Nephron progenitor cell (in vitro differentiated cells): ENCODE results near the gene PLA2G2E.

ENCODE experiments used
- DNase-seq: peaks from one replicate; pipeline ENCODE4 v3.0.0; 2021
- H3K27ac Mint-ChIP-seq: 2 replicates; pipeline ENCODE4 v1.8.0; 2021; ENCODE audit warnings: mild to moderate bottlenecking, moderate library complexity, mixed read lengths
- H3K27me3 Mint-ChIP-seq: 2 replicates; pipeline ENCODE4 v1.8.0; 2021; ENCODE audit warnings: mild to moderate bottlenecking, low read depth, mixed read lengths; ENCODE audit not compliant: poor library complexity
- H3K36me3 Mint-ChIP-seq: 2 replicates; pipeline ENCODE4 v1.8.0; 2021; ENCODE audit warnings: low read depth, mixed read lengths
- H3K4me1 Mint-ChIP-seq: 2 replicates; pipeline ENCODE4 v1.8.0; 2021; ENCODE audit warnings: mixed read lengths
- H3K4me3 Mint-ChIP-seq: 2 replicates; pipeline ENCODE4 v1.8.0; 2021; ENCODE audit warnings: mild to moderate bottlenecking, moderate library complexity, mixed read lengths
- H3K9me3 Mint-ChIP-seq: 2 replicates; pipeline ENCODE4 v1.8.0; 2021; ENCODE audit warnings: mild to moderate bottlenecking, moderate library complexity, mixed read lengths
- CTCF ChIP-seq: fragments of 200-600 bp; sonication (generic); IDR thresholded peaks from 2 replicates; pipeline ENCODE4 v1.5.0; 2021; ENCODE audit warnings: antibody characterized with exemption

Gene PLA2G2E

GRCh38 chr1:19946971-19947370 is 23.6 kb upstream of the PLA2G2E start:
- Mint-ChIP-seq H3K9me3 (peaks cover 8% of the 10 kb centered on the region), H3K27me3 (peaks cover 10% of the 10 kb centered on the region), H3K4me3 (no peak overlapping the region), H3K36me3 (no peaks in the 10 kb centered on the region), H3K27ac (no peak overlapping the region), H3K4me1 (no peaks in the 10 kb centered on the region)
- no peak for DNase-seq
- TF ChIP-seq CTCF: no peak

GRCh38 chr1:19946331-19946751 is 22.9 kb upstream of the PLA2G2E start:
- Mint-ChIP-seq H3K4me3 (no peak overlapping the region), H3K36me3 (no peaks in the 10 kb centered on the region), H3K9me3 (peaks cover 8% of the 10 kb centered on the region), H3K4me1 (no peaks in the 10 kb centered on the region), H3K27me3 (peaks cover 10% of the 10 kb centered on the region), H3K27ac (no peak overlapping the region)
- DNase-seq: no peak
- TF ChIP-seq CTCF: no peak

- Mint-ChIP-seq H3K4me3 (no peak overlapping the region), H3K4me1 (peaks cover 2% of the 10 kb centered on the region), H3K27me3 (peaks cover 14% of the 10 kb centered on the region), H3K36me3 (no peaks in the 10 kb centered on the region), H3K27ac (no peak overlapping the region), H3K9me3 (peaks cover 8% of the 10 kb centered on the region)
- no peak for TF ChIP-seq CTCF
- no peak for DNase-seq
These were observed 22.5 kb upstream of the PLA2G2E start for GRCh38 chr1:19945914-19946313.

GRCh38 chr1:19942657-19943056 is 19.2 kb upstream of the PLA2G2E start:
- Mint-ChIP-seq H3K27me3 (peaks cover 12% of the 10 kb centered on the region), H3K4me1 (peaks cover 12% of the 10 kb centered on the region), H3K4me3 (no peak overlapping the region), H3K36me3 (no peaks in the 10 kb centered on the region), H3K9me3 (peaks cover 8% of the 10 kb centered on the region), H3K27ac (no peak overlapping the region)
- no peak for DNase-seq
- TF ChIP-seq CTCF: no peak

- H3K4me1 Mint-ChIP-seq: peaks cover 12% of the 10 kb centered on the region
- H3K4me3 Mint-ChIP-seq: no peak overlapping the region
- H3K27ac Mint-ChIP-seq: no peak overlapping the region
- no peak for DNase-seq
- no peak for TF ChIP-seq CTCF
- no peaks in the 10 kb centered on the region for H3K36me3 Mint-ChIP-seq
- peaks cover 8% of the 10 kb centered on the region for H3K9me3 Mint-ChIP-seq
- peaks cover 12% of the 10 kb centered on the region for H3K27me3 Mint-ChIP-seq
These were observed 18.7 kb upstream of the PLA2G2E start for GRCh38 chr1:19942088-19942487.

- H3K27ac Mint-ChIP-seq: no peak overlapping the region
- no peak for TF ChIP-seq CTCF
- H3K4me3 Mint-ChIP-seq: no peak overlapping the region
- H3K9me3 Mint-ChIP-seq: peaks cover 8% of the 10 kb centered on the region
- peaks cover 12% of the 10 kb centered on the region for H3K27me3 Mint-ChIP-seq
- H3K36me3 Mint-ChIP-seq: no peaks in the 10 kb centered on the region
- peaks cover 12% of the 10 kb centered on the region for H3K4me1 Mint-ChIP-seq
- DNase-seq: no peak
These were observed 17.8 kb upstream of the PLA2G2E start for GRCh38 chr1:19941206-19941568.
